ENCODE data around the gene SIGLEC5.

DNA sequence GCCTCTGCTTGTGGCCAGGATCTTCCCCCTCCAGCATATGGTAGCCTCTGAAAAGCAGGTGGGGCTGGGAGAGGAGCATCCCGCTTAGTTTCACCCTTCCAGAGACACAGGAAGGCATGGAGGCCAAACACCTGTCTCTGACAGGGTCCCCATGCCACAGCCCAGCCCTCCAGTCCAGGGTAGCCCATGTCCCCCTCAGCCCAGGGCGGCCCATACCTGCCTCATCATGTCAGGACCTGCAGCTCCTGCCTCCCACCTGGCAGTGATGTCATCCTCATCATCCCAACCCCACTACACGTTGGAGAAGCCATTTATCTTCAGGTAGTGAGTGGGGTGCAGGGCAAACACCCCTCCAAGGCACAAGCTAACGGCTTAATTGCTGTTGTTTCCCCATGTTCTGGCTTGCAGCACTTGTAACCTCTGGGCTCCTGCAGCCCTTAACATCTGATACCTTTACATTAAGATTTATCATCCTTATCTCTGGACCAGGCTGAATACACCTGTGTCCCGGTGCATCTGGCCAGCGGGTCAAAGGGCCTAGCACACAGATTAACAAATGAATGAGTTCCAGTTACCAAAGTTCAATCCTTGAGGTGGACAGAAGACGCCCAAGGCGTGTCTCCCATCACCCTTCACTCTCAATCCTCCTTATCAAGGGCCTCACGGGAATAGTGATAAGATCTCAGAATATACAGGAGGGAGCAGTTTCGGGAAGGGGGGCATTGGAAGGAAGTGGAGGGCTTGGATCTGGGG, 36.9 kb downstream of the SIGLEC5 start:
- TF ChIP-seq, protein P1, sequence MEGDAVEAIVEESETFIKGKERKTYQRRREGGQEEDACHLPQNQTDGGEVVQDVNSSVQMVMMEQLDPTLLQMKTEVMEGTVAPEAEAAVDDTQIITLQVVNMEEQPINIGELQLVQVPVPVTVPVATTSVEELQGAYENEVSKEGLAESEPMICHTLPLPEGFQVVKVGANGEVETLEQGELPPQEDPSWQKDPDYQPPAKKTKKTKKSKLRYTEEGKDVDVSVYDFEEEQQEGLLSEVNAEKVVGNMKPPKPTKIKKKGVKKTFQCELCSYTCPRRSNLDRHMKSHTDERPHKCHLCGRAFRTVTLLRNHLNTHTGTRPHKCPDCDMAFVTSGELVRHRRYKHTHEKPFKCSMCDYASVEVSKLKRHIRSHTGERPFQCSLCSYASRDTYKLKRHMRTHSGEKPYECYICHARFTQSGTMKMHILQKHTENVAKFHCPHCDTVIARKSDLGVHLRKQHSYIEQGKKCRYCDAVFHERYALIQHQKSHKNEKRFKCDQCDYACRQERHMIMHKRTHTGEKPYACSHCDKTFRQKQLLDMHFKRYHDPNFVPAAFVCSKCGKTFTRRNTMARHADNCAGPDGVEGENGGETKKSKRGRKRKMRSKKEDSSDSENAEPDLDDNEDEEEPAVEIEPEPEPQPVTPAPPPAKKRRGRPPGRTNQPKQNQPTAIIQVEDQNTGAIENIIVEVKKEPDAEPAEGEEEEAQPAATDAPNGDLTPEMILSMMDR (conservative IDR thresholded peaks at IDR 0.05; ENCODE audit: low read length): no peak
- no peak for TF ChIP-seq EZH2phosphoT487 (IDR thresholded peaks at IDR 0.05; ENCODE audit: borderline replicate concordance)

Data from Loucy (cell line).